ENCODE measurements around the gene CACNA1D. TPM values are rescaled to one million over a fixed set of nuclear protein-coding genes. Genes with fewer than 3 reads are reported as not detected.

The CACNA1D gene
- total RNA-seq, 3 donors from 2014 or later: 0.96 to 50.3 (median 32.1) TPM

GRCh38 chr3:53616321-53616720, 121.9 kb downstream of the CACNA1D start:
- no peak overlapping the region for H3K27ac ChIP-seq
- no peaks in the 10 kb centered on the region for H3K9me3 ChIP-seq
- H3K4me3 ChIP-seq: no peak overlapping the region
- intact Hi-C loops (cut with DNase I; ENCODE audit: low total_unique reads): no loop called here
- H3K4me1 ChIP-seq: no peaks in the 10 kb centered on the region
- DNase-seq (ENCODE audit: low spot score in 2 of 2): no peak
- H3K36me3 ChIP-seq: no peaks in the 10 kb centered on the region
- no peaks in the 10 kb centered on the region for H3K27me3 ChIP-seq
- TF ChIP-seq CTCF (IDR thresholded peaks at IDR 0.05) (no peak), POLR2A (IDR thresholded peaks at IDR 0.05) (no peak), POLR2AphosphoS5 (IDR thresholded peaks at IDR 0.05) (no peak)

GRCh38 chr3:53616971-53617892, 122.8 kb downstream of the CACNA1D start:
- TF ChIP-seq CTCF (IDR thresholded peaks at IDR 0.05) (no peak), POLR2A (IDR thresholded peaks at IDR 0.05) (no peak), POLR2AphosphoS5 (IDR thresholded peaks at IDR 0.05) (no peak)
- intact Hi-C loops (cut with DNase I; ENCODE audit: low total_unique reads): no loop called here
- H3K9me3 ChIP-seq: no peaks in the 10 kb centered on the region
- no peak overlapping the region for H3K27ac ChIP-seq
- no peaks in the 10 kb centered on the region for H3K27me3 ChIP-seq
- H3K4me3 ChIP-seq: no peak overlapping the region
- no peaks in the 10 kb centered on the region for H3K4me1 ChIP-seq
- H3K36me3 ChIP-seq: no peaks in the 10 kb centered on the region
- DNase-seq (ENCODE audit: low spot score in 2 of 2): no peak

DNA sequence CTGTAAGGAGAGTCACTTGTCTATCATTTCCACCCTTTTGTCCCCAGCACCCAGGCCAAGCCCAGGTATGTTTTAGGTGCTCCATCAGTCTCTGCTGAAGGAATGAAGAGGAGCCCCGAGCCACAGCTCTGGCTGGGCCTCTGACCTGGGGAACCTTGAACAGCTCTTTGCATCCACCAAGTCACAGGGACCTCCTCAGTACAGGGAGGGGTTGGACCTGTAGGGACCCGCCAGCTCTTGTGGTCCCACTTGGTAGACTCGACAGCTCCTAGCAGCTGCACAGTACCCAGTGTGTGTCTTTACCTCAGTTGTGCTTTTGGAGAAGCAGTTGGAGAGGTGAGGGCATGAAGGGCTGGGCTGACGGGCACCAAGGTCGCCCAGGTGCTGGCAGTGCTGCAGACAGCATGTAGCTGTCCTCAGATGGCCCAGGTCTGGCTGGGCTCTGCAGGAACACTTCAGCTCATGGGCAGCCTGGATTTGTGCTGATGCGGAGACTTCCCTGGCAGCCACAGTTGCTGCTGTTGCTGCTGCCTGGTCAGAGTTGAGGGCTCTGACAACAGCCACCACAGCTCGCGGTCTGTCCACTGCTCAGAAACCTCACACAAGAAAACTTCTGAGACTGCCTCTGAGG, 123.6 kb downstream of the CACNA1D start:
- no peak for DNase-seq (ENCODE audit: low spot score in 2 of 2)
- Histone ChIP-seq H3K9me3 (no peaks in the 10 kb centered on the region), H3K4me3 (no peak overlapping the region), H3K36me3 (no peaks in the 10 kb centered on the region), H3K27ac (no peak overlapping the region), H3K27me3 (no peaks in the 10 kb centered on the region), H3K4me1 (no peaks in the 10 kb centered on the region)
- no peak for TF ChIP-seq POLR2AphosphoS5 (IDR thresholded peaks at IDR 0.05)
- no peak for TF ChIP-seq CTCF (IDR thresholded peaks at IDR 0.05)
- TF ChIP-seq POLR2A (IDR thresholded peaks at IDR 0.05): no peak
- intact Hi-C loops (cut with DNase I; ENCODE audit: low total_unique reads): no loop called here

DNA sequence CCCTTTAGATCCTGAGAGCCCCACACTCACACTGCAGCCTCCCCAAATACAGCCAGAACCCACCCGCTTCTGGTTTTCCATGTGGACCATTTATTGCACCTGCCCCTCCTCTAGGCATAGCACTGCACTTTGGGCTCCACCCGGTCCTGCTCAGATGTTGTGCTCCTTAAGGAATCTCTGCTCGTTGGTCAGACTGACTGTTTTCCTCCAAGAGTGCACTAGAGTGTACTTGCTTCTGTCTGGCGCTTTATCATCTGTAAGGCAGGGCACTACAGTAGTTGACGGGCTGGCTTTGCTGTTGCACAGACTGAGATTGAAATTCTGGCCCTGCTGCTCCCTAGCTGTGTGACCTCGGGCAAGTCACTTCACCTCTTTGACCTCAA, 124.1 kb downstream of the CACNA1D start:
- Histone ChIP-seq H3K4me1 (no peaks in the 10 kb centered on the region), H3K27ac (no peak overlapping the region), H3K27me3 (no peaks in the 10 kb centered on the region), H3K9me3 (no peaks in the 10 kb centered on the region), H3K4me3 (no peak overlapping the region), H3K36me3 (no peaks in the 10 kb centered on the region)
- intact Hi-C loops (cut with DNase I; ENCODE audit: low total_unique reads): no loop called here
- TF ChIP-seq POLR2A (IDR thresholded peaks at IDR 0.05): no peak
- no peak for TF ChIP-seq CTCF (IDR thresholded peaks at IDR 0.05)
- no peak for TF ChIP-seq POLR2AphosphoS5 (IDR thresholded peaks at IDR 0.05)
- DNase-seq (ENCODE audit: low spot score in 2 of 2): no peak

- intact Hi-C loops (cut with DNase I; ENCODE audit: low total_unique reads): no loop called here
- TF ChIP-seq POLR2A (IDR thresholded peaks at IDR 0.05) (no peak), POLR2AphosphoS5 (IDR thresholded peaks at IDR 0.05) (no peak), CTCF (IDR thresholded peaks at IDR 0.05) (no peak)
- DNase-seq (ENCODE audit: low spot score in 2 of 2): no peak
- no peaks in the 10 kb centered on the region for H3K27me3 ChIP-seq
- H3K4me3 ChIP-seq: no peak overlapping the region
- no peaks in the 10 kb centered on the region for H3K36me3 ChIP-seq
- no peaks in the 10 kb centered on the region for H3K9me3 ChIP-seq
- H3K27ac ChIP-seq: no peak overlapping the region
- H3K4me1 ChIP-seq: no peaks in the 10 kb centered on the region
Measured at GRCh38 chr3:53618936-53619335, 124.5 kb downstream of the CACNA1D start.
